Measurements from ENCODE around the gene TBX21.

DNA sequence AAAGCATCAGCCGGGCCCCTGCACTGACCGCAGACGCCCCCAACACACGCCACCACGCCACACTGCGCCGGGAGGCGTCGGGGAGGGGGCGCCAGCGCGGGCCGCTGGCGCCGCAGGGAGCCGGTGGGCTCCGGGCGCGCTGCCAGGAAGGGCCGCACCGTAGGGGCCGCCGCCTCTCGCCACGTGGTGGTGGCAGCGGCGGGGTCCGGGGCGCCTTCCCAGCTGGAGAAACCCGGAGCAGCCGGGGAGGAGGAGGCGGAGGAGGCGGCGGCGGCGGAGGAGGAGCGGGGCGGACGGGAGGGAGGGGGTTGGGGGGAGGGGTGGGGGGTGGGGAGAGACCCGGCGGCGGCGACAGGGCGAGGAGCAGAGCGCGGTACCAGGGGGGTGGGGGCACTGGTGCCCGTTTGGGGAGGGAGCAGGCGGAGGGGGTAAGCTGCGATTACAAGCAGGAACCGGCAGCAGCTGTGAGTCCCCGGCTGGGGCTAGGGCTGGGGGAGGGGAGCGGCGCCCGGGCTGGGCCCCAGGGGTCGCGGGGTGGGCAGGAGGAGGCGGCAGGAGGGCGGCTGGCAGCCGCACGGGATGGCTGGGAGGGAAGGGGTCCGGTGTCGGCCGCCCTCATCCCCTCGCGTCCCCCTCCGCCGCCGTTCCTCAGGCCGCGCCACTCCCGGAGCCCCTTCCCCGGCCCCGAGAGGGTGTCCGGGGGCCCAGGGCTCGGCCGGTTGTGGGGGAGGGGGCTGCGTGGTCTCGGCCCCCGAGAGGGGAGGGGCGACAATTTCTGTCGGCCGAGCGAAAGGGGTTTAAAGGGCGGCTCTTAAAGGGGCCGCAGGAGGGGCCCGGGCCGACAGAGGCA is 39.1 kb upstream of the TBX21 start, which contains the start of gene TBKBP1:
- no peak for TF ChIP-seq CTCF (IDR thresholded peaks at IDR 0.05)
- TF ChIP-seq POLR2A (IDR thresholded peaks at IDR 0.05) = no peak
